Measurements from ENCODE around the gene MYBPC1.
"Not testable (repeated sequence)": the region's sequence is repeated elsewhere in the genome, so short reads cannot be mapped to it uniquely, and the experiment has no call there.

The MYBPC1 gene

DNA sequence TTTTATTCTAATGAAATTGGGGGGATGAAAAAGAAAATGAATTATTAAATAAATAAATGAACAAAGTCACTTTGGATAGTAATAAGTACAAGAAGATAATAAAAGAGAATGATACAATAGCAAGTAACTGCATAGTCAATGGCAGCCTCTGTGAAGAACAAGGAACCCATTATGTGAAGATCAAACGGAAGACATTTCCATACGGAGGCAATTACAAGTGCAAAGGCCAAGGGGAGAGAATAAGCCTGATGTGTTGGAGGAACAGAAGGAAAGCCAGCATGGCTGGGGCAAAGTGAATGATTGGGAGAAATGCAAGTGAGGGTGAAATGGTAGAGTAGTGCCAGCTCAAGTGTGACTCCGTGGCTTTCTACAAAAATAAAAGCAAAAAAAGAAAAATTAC, 58.7 kb downstream of the MYBPC1 start:
- DNase-seq, result no peak
- no peaks in the 10 kb centered on the region for H3K9me3 ChIP-seq
- no peak for TF ChIP-seq CTCF (IDR thresholded peaks at IDR 0.05; ENCODE audit: low read depth, low read length)

GRCh38 chr12:101654442-101654841, 59.7 kb downstream of the MYBPC1 start:
- H3K36me3 ChIP-seq, result no peaks in the 10 kb centered on the region
- TF ChIP-seq CTCF (IDR thresholded peaks at IDR 0.05; ENCODE audit: low read depth, low read length), result no peak
- H3K4me1 ChIP-seq, result no peaks in the 10 kb centered on the region
- H3K4me3 ChIP-seq (ENCODE audit: low read depth, low read length), result no peak overlapping the region
- DNase-seq, result no peak
- H3K9me3 ChIP-seq, result no peaks in the 10 kb centered on the region
- H3K27me3 ChIP-seq, result peaks cover 4% of the 10 kb centered on the region; the same call in 1 of the 2 replicates

More for the DNA sequence above, 58.7 kb downstream of the MYBPC1 start:
- no peak overlapping the region for H3K4me3 ChIP-seq (ENCODE audit: low read depth, low read length)
- H3K36me3 ChIP-seq, result no peaks in the 10 kb centered on the region
- H3K27me3 ChIP-seq, result no peaks in the 10 kb centered on the region
- H3K4me1 ChIP-seq, result no peaks in the 10 kb centered on the region

- no peak for TF ChIP-seq CTCF (IDR thresholded peaks at IDR 0.05; ENCODE audit: low read depth, low read length)
- H3K27me3 ChIP-seq, result peaks cover 4% of the 10 kb centered on the region; the same call in 1 of the 2 replicates
- no peaks in the 10 kb centered on the region for H3K4me1 ChIP-seq
- no peak for DNase-seq
- H3K4me3 ChIP-seq (ENCODE audit: low read depth, low read length), result no peak overlapping the region
- no peaks in the 10 kb centered on the region for H3K36me3 ChIP-seq
- H3K9me3 ChIP-seq, result no peaks in the 10 kb centered on the region
Observed at GRCh38 chr12:101655393-101655792, 60.6 kb downstream of the MYBPC1 start.

GRCh38 chr12:101660662-101661061, 65.9 kb downstream of the MYBPC1 start:
- DNase-seq; H3K4me1 ChIP-seq; H3K36me3 ChIP-seq; H3K4me3 ChIP-seq (ENCODE audit: low read depth, low read length); H3K27me3 ChIP-seq; H3K9me3 ChIP-seq: not testable (repeated sequence)

DNA sequence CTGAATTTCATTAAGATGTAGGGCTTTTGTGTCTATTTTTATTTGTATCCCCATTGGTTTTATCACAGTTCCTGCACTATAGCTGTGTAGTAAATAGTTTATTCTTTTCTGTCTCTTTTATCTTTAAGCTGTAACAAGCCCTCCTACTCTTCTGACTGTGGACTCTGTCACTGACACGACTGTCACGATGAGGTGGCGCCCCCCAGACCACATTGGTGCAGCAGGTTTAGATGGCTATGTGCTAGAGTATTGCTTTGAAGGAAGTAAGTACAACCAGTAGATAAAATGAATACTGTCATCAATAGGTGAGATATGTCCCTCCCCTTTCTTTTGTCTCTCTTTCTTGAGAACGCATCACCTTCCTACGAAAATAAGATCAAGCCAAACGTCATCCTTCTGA, 68.5 kb downstream of the MYBPC1 start:
- TF ChIP-seq CTCF (IDR thresholded peaks at IDR 0.05; ENCODE audit: low read depth, low read length), result no peak
- Histone ChIP-seq H3K27me3 (peaks cover 4% of the 10 kb centered on the region; the same call in 1 of the 2 replicates), H3K4me3 (ENCODE audit: low read depth, low read length) (no peak overlapping the region), H3K9me3 (no peaks in the 10 kb centered on the region), H3K36me3 (no peaks in the 10 kb centered on the region), H3K4me1 (no peaks in the 10 kb centered on the region)
- DNase-seq, result no peak

DNA sequence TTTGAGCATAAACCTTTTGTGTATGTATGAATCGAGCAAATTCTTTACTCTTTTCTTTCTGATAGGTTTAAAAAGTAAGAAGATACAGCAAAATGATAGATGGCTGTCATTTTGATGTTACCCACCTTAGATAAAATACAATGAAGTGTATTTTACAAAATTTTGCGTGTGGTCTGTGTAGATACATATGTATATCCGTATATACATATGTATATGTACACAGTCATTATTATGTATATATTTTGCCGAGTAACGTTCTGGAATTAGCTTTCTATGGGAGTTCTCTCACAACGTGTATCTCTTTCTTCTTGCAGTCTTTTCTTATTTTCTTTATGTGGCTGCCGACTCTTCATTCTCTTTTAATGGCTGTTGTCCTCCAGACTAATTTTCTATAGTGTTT, 70.2 kb downstream of the MYBPC1 start:
- H3K4me3 ChIP-seq (ENCODE audit: low read depth, low read length), result no peak overlapping the region
- TF ChIP-seq CTCF (IDR thresholded peaks at IDR 0.05; ENCODE audit: low read depth, low read length), result no peak
- no peaks in the 10 kb centered on the region for H3K27me3 ChIP-seq
- DNase-seq, result no peak
- no peaks in the 10 kb centered on the region for H3K4me1 ChIP-seq
- no peaks in the 10 kb centered on the region for H3K9me3 ChIP-seq
- no peaks in the 10 kb centered on the region for H3K36me3 ChIP-seq
